Inferior parietal cortex (tissue), 1 donor: ENCODE data around the gene RNF130.

Experiments
- DNase-seq: peaks from one replicate; pipeline ENCODE4 v3.0.0-alpha.2; 2016; ENCODE audit errors: extremely low spot score

RNF130 gene

GRCh38 chr5:180056153-180056552, 15.4 kb downstream of the RNF130 start:
- DNase-seq = no peak

GRCh38 chr5:180054226-180054625, 17.3 kb downstream of the RNF130 start:
- no peak for DNase-seq

GRCh38 chr5:180053061-180053602, 18.4 kb downstream of the RNF130 start:
- no peak for DNase-seq

- no peak for DNase-seq
Measured at GRCh38 chr5:180052211-180052818, 19.2 kb downstream of the RNF130 start.

- DNase-seq = no peak
Measured at GRCh38 chr5:180050121-180050940, 21.2 kb downstream of the RNF130 start.

- DNase-seq = no peak
Measured at GRCh38 chr5:180049185-180049548, 22.4 kb downstream of the RNF130 start.

DNA sequence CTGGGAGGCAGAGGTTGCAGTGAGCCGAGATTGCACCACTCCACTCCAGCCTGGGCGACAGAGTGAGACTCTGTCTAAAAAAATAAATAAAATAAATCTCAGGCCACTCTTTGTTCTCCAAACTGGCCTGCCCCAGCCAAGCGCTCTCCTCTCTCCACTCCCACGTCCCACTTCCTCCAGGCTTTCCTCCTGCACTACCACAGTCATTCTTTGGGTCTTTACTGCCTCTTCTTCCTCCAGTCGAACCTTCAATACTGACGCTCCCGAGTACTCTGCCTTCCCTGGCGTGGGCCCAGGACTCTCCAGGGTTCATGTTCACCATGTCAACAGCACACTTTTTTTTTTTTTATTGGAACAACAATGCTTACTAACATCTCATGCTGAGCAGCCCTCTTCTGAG, 23.9 kb downstream of the RNF130 start:
- no peak for DNase-seq

DNA sequence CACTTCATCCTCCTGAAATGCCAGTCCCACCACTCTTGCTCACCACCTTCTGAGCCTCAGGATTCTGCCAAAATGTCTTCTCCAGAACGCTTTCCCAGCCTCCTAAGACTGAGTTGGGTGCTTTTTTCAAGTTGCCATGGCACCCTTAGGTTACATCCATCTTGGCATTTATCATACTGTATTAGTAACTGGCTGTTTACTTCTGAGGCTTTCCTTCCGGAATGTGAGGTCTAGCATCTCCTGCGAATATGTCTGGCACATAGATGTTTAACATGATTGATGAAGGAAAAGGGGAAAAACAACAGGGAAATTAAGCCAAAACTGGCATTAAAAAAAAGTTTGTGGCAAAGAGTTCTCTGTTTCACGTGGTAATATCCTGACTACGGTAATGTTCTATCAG, 24.9 kb downstream of the RNF130 start:
- DNase-seq = no peak

GRCh38 chr5:180045889-180046499, 25.6 kb downstream of the RNF130 start:
- DNase-seq = no peak

DNA sequence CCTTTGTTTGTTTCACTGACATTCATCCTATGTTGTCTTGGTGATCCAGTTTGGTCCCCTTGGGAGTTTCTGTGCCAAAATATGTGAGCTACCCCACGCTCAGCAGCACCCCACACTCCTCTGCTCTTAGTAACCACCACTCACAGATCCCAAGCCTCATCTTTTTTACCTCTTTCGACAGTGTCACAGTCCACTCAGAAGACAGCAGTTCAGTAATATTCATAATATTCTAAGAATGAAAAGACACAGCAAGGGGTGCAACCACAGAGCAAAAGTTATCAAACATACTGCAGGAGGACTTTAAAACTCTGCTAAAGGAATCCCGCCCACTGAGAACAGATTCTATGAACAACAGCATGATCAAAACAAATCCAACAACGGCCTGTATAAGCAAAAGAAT, 28.2 kb downstream of the RNF130 start:
- no peak for DNase-seq

GRCh38 chr5:180041301-180042274, 30.0 kb downstream of the RNF130 start:
- no peak for DNase-seq

GRCh38 chr5:180040287-180041214, 31.0 kb downstream of the RNF130 start:
- no peak for DNase-seq

DNA sequence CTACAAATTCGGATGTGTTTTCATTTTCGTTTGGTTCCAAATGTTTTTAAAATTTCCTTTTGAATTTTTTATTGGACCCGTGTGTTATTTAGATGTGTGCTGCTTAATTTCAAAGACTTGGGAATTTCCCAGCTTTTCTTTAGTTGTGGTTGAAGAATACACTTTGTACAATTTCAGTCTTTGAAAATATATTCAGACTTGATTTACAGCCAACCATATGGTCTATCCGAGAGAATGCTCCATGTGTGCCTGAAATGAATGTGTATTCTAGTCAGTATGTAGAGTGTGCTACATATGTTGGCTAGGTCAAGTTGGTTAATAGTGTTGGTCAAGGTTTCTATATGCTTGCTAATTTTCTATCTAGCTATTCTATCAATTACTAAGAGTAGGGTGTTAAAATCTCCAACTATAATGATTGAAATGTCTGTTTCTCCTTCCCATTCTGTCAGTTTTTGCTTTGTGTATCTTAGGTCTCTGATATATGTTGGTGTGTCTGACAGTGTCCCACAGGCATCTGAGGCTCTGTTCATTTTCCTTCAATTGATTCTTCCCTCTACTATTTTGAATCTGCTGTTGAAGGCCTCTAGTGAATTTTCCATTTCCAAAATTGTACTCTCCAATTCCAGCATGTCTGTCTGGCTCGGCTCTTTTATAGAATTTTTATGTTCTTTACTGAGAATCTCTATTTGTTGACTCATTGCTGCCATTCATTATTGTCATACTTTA, 36.2 kb downstream of the RNF130 start:
- no peak for DNase-seq

GRCh38 chr5:180034564-180034963, 37.0 kb downstream of the RNF130 start:
- DNase-seq = no peak

GRCh38 chr5:180027459-180028089, 44.0 kb downstream of the RNF130 start:
- no peak for DNase-seq

- no peak for DNase-seq
Measured at GRCh38 chr5:180026734-180027458, 44.7 kb downstream of the RNF130 start.

GRCh38 chr5:180026320-180026719, 45.2 kb downstream of the RNF130 start:
- DNase-seq = no peak

GRCh38 chr5:180021900-180022299, 49.7 kb downstream of the RNF130 start:
- DNase-seq = no peak

DNA sequence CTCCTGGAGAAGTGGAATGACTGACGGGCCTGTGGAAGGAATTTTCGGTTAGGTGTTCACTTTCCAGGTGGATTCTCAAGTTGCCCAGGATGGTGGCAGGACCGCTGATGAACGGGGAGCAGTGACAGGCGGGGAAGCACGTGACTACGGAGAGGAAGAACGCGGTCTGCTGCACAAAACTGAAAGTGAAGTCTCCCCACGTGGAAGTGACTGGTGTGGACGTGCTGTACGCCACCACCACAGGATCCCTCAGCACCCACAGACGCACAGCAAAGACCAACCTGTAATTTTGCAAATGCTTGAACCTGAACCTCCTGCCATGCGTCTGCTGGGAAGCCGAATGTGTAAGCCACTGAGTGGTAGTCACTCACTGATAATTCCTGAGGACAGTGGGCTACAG, 51.4 kb downstream of the RNF130 start:
- DNase-seq = no peak
